Inflammatory macrophage treated with lipopolysaccharide for 4 hours (primary cell): ENCODE results near the gene TFAP2A.

Experiments
- DNase-seq: peaks from one replicate; pipeline ENCODE4 v3.0.0-alpha.2; 2020

Gene TFAP2A

DNA sequence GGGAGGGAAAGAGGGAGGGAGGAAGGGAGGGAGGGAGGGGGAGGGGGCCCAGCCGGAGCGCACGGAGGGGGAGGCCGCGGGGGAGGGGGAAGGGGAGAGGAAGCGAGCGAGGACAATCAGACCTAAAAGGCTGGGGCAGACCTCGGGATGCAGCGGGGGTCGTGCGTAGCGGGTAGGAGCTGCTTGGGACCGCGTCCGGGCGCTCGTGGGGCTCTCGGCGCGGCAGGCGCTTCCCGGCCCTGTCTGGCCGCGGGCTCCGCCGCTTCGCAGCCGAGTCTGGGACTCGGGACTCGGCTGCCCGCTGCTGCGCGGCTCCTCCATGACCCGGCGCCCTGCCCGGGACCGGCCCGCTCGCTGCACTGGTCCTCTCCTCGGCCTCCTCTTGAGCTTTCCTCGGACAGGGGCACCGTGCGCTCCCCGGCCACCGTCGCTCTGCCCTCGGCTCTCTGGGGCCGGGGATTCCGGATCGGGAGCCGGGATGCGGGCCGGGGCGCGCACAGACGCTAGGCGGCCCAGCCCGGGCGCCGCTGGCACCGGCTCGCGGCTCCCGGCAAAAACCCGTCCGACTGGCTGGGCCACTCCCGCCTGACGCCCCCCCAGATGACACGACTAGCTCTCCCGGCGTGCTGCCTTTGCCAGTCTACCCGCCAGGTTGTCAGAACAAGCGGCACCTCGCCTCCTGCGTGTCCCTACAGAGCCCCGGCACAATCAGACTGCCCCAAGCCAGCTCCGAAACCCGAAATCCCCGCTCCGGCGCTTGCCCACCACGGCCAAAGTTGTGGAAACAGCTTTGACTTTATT is 2.2 kb downstream of the TFAP2A start:
- no peak for DNase-seq

DNA sequence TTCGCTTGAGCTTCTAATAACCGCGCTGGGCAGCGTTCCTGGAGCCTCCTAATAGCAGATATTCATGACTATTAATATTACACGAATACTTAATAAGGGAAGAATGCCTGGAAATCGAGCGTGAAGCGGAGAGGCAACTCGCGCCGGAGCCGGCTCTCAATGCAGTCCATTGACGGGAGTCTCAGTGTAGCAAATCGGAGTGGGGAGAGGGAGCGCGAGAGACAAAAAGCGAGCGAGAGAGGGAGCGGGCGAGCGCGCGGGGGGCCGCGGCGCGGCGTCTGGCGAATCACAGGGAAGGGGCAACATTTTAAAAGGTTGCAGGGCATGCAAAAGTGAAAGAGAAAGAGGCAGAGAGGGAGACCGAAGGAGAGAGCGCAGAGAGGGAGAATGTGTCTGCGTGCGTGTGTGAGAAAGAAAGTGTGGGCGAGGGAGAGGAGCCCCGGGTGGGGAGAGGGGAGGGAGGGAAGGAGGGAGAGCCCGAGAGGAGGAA is 2.9 kb downstream of the TFAP2A start:
- DNase-seq: peak; percentile 59

DNA sequence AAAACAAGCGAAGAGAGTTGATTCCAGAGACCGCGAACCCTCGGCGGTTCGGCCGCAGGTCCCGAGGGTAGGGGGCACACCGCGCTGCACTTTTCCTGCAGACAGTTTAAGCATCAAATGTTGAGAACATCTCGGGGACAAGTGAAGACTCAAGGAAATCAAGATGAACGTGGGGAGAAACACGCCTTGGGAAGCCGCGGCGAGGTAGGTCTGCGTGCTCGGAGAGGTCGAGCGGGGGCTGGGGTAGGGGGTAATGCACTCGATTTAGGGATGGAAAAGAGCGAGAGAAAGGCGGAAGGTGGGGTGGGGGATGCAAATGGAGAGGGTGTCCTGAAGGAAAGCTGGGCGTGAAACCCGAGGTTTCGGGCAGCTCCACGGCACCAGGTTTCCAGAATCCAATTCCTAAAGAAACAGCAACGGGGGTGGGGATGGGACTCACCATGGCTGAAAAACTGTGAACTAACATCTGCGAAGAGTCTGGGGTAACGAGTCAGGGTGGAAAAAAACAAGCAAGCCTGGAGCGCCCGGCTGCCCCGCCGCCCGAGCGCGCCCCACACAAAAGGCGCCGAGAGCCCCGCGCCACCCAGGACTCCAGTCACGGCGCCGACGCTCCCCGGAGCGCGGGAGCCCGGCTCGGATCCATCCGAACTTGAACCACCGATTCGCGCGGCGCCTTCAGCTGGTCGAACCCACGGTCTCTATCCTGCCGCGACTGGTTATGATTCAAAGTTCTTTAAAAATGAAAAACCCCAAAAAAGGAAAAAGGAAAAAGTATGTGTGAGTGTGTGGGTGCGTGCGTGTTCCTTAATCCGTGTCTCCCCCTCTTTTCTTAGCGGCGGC is 3.5 kb downstream of the TFAP2A start:
- DNase-seq: no peak

- no peak for DNase-seq
Measured at GRCh38 chr6:10410207-10411050, 4.4 kb downstream of the TFAP2A start.

DNA sequence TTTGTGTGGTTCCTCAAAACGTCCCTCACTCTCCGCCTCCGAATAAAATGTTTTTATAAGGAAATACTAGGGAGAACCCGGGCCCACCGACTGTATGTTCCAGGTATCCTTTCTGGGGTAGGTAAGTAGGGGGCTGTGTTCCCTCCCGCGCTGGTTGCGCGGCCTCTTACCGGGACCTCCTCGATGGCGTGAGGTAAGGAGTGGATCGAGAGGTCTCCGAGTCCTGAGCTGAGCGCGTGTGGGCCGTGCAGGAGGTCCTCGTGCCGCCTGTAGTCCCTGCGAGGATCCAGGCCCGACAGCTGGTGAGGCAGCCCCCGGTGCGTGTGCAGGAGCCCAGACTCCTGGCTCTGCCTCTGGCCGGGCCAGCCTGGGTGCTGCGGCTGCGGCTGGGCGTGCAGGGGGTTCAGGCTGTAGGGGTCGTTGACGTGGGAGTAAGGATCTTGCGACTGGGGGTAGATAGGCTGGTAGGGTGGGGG is 5.1 kb downstream of the TFAP2A start:
- no peak for DNase-seq

DNA sequence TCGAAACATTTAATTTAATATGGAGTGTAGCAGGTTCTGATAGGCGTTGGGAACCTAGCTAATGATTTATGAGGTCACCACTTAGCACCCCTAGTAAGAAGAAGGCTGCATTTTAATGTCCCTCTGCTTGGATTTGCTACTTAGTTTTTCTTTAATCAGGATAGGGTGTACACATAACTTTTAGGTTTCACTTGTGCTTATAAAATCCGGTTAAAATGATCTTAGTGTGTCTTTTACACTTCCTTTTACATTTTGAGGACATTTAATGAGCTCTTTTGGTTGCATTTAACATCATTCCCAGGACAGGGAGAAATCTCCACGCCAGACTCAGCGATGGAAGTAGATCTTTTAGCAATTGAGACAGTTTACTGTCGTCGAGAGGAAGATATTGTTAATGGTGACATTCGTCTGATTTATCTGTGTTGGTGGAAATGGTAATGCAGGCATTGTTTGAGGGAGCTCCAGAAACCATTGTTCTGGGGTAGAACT is 5.6 kb downstream of the TFAP2A start:
- DNase-seq: no peak

- no peak for DNase-seq
Measured at GRCh38 chr6:10408457-10408856, 6.4 kb downstream of the TFAP2A start.

DNA sequence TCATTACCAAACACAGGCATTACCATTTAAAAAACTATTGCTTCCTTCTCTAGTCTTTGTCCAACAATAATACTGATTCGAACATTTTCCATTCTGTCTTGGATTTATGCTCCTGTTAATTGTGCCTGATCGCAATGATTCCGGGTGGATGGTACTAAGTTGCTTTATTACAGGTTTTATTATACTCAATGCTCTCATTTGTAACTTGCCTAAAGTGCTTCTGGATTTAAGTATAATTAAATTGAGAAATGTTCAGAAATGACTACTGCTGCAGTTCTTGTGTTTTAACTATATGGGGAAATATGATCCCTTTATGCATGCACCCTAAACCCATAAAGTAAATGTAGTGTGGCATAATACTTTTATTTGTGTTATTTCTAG is 7.2 kb downstream of the TFAP2A start:
- no peak for DNase-seq

- no peak for DNase-seq
Measured at GRCh38 chr6:10407018-10407673, 7.7 kb downstream of the TFAP2A start.

GRCh38 chr6:10406556-10406955 is 8.3 kb downstream of the TFAP2A start:
- no peak for DNase-seq

DNA sequence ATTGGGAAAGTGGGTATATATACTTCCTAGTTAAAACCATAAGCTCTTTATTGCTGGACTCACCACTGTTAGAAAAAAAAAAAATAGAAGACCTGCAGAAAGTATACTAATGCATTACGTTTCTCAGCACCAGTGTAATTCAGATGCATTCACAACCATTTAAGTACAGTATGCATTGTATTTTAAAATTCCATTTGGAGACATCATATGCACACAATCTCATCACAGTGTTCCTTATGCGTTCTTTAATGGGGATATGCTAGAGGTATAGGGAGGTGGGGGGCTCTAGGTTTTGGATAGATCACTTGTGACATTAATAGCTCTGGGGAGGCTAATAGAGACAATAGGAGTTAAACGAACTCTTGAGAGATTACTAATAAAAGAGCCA is 9.4 kb downstream of the TFAP2A start:
- DNase-seq: no peak

GRCh38 chr6:10404799-10405512 is 9.9 kb downstream of the TFAP2A start:
- no peak for DNase-seq

- DNase-seq: peak; percentile 92
Measured at GRCh38 chr6:10404107-10404798, 10.6 kb downstream of the TFAP2A start.

- no peak for DNase-seq
Measured at GRCh38 chr6:10403385-10404106, 11.3 kb downstream of the TFAP2A start.

GRCh38 chr6:10402648-10403311 is 12.1 kb downstream of the TFAP2A start:
- DNase-seq: no peak

GRCh38 chr6:10401632-10402223 is 13.1 kb downstream of the TFAP2A start:
- no peak for DNase-seq

DNA sequence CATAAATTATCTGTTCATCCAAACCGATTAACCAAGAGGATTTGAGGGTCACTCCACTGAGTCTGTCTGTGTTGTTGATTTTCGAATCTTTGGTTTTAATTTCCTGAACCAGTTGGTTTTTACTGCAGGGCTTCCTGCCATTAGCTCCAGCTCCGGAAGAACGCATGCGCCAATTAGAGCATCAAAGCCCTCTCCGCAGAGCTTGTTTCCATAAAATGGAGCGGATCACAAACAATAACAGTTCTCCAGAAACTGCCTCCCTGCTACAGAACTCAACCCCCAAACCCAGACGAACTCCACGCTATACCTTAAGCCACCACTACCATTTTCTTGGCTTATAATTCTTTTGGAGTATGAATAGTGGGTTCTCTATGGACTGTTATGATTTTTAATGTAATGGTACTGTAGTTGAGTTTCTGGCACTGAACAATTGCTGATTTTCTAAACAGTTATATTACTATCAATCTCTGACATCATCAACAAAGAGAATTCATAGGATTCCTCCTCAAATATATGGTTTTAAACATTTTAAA is 13.8 kb downstream of the TFAP2A start:
- DNase-seq: no peak

GRCh38 chr6:10400330-10400729 is 14.5 kb downstream of the TFAP2A start:
- DNase-seq: no peak

- no peak for DNase-seq
Measured at GRCh38 chr6:10399451-10399850, 15.4 kb downstream of the TFAP2A start.
